ENCODE results near the gene GRIK4. TPM values are rescaled to one million over a fixed set of nuclear protein-coding genes. Genes with fewer than 3 reads are reported as not detected.

GRIK4 gene
- total and polyA plus RNA-seq, 8 donors, result 0.02 TPM; not detected in 7

DNA sequence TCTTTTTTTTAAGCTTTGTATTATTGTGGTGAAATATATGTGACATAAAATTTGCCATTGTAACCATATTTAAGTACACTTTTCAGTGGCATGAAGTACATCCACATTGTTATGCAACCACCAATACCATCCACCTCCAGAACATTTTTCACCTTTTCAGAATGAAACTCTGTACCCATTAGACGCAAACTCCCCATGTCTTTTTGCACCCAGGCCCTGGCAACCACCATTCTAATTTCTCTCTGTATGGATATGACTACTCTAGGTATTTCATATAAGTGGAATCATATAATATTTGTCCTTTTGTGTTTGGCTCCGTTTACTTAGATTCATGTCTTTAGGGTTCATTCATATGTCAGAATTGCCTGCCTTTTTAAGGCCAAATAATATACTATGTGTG is 329.5 kb downstream of the GRIK4 start:
- no peaks in the 10 kb centered on the region for H3K36me3 ChIP-seq
- H3K9me3 ChIP-seq, result no peaks in the 10 kb centered on the region
- TF ChIP-seq, protein P1, sequence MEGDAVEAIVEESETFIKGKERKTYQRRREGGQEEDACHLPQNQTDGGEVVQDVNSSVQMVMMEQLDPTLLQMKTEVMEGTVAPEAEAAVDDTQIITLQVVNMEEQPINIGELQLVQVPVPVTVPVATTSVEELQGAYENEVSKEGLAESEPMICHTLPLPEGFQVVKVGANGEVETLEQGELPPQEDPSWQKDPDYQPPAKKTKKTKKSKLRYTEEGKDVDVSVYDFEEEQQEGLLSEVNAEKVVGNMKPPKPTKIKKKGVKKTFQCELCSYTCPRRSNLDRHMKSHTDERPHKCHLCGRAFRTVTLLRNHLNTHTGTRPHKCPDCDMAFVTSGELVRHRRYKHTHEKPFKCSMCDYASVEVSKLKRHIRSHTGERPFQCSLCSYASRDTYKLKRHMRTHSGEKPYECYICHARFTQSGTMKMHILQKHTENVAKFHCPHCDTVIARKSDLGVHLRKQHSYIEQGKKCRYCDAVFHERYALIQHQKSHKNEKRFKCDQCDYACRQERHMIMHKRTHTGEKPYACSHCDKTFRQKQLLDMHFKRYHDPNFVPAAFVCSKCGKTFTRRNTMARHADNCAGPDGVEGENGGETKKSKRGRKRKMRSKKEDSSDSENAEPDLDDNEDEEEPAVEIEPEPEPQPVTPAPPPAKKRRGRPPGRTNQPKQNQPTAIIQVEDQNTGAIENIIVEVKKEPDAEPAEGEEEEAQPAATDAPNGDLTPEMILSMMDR (IDR thresholded peaks at IDR 0.05), result no peak
- H3K4me1 ChIP-seq, result no peaks in the 10 kb centered on the region
- no peaks in the 10 kb centered on the region for H3K27me3 ChIP-seq
- FAIRE-seq (no peak), ATAC-seq (no peak), DNase-seq (no peak)
- no peak overlapping the region for H3K4me3 ChIP-seq
- 44 to 63% methylated on average over 2 of the region's 2 CpGs for WGBS, 2 donors
- intact Hi-C loops (cut with DNase I), result no loop called here
- no peak overlapping the region for H3K27ac ChIP-seq

DNA sequence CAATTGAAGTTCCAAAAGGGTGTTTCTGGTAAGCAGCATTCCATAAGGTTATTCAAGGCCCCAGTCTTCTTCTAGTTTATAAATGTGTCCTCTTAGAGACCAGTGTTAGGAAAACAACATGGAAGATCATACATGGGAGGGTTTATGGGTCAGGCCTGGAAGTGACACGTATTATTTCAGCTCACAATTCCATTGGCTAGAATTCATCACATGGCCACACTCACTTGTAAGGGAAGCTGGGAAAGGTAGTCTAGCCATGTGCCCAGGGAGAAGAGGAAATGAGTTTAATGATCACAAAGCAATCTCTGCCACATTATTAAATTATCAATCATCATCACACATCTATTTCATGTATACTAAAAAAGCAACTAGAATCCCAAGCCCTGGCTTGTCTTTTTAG is 330.6 kb downstream of the GRIK4 start:
- DNase-seq (no peak), ATAC-seq (no peak), FAIRE-seq (no peak)
- H3K9me3 ChIP-seq, result no peaks in the 10 kb centered on the region
- 74 to 86% methylated on average over 1 of the region's 1 CpG for WGBS, 2 donors
- no peaks in the 10 kb centered on the region for H3K4me1 ChIP-seq
- no peaks in the 10 kb centered on the region for H3K27me3 ChIP-seq
- intact Hi-C loops (cut with DNase I), result no loop called here
- no peaks in the 10 kb centered on the region for H3K36me3 ChIP-seq
- no peak overlapping the region for H3K4me3 ChIP-seq
- TF ChIP-seq, protein P1 (IDR thresholded peaks at IDR 0.05), result no peak
- H3K27ac ChIP-seq, result no peak overlapping the region

DNA sequence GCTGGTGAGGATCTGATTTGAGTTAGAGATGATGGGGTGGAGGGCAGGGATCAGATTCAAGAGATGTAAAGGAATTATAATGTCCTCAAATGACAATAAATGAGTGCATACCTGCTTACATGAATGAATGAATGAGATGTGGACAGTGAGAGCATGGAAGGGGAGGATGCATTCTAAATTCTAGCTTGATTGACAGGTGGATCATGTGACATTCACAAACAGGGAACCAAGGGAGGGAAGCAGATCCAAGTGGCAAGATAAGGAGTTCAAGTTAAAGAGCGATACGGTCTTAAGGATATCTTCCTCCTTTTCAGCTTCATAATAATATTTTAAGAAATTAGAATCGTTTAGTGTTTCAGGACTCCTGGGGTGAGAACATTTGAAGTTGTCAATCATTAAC is 341.9 kb downstream of the GRIK4 start:
- H3K27ac ChIP-seq, result no peak overlapping the region
- H3K27me3 ChIP-seq, result no peaks in the 10 kb centered on the region
- no peaks in the 10 kb centered on the region for H3K4me1 ChIP-seq
- FAIRE-seq, result no peak
- H3K4me3 ChIP-seq, result no peak overlapping the region
- H3K36me3 ChIP-seq, result no peaks in the 10 kb centered on the region
- no peaks in the 10 kb centered on the region for H3K9me3 ChIP-seq
- intact Hi-C loops (cut with DNase I), result no loop called here
- TF ChIP-seq, protein P1 (IDR thresholded peaks at IDR 0.05), result no peak
- no peak for DNase-seq
- WGBS, 2 donors, result 55 to 57% methylated on average over 3 of the region's 3 CpGs
- ATAC-seq, result no peak

DNA sequence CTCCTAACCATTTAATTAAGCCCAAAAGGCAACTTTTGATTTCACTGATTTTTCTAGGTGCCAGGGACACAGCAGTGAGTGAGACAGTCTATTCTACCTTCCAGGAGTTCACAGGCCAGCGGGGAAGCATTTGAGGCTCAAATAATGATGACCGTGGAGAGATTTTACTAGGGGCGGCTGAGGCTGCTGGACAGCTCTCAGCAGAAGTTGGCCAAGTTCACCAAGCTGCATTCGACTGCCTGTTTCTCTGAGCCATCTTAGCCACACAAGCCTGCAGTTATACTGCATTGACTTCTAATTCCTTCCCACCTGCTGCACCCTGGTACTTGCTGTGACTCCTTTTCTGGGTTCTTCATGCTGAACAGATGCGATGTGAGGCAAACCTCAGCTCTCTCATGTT is 343.4 kb downstream of the GRIK4 start:
- TF ChIP-seq, protein P1 (IDR thresholded peaks at IDR 0.05), result no peak
- no peak for FAIRE-seq
- 44 to 47% methylated on average over 5 of the region's 5 CpGs for WGBS, 2 donors
- Histone ChIP-seq H3K27me3 (no peaks in the 10 kb centered on the region), H3K4me3 (no peak overlapping the region), H3K4me1 (no peaks in the 10 kb centered on the region), H3K27ac (no peak overlapping the region), H3K36me3 (no peaks in the 10 kb centered on the region), H3K9me3 (no peaks in the 10 kb centered on the region)
- no peak for ATAC-seq
- intact Hi-C loops (cut with DNase I), result no loop called here
- no peak for DNase-seq

DNA sequence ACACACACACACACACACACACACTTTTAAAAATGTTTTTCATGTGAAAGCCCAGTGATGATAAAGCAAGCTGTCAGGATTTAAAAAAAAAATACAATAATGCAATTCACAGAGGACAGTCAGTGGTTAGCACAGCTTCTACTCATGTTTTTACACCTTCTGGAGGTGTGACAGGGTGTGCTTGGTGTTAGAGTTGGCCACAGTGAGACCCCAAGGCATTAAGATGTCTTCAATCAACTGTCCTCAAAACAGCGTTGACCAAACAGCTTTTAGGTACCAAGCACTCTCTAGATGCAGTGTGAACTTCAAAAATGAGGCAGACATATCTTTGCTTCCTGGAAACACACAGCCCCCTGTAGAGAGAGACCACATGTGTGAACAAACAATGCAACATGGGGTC is 346.0 kb downstream of the GRIK4 start:
- Histone ChIP-seq H3K27me3 (no peaks in the 10 kb centered on the region), H3K27ac (no peak overlapping the region), H3K4me3 (no peak overlapping the region), H3K9me3 (no peaks in the 10 kb centered on the region), H3K4me1 (no peaks in the 10 kb centered on the region), H3K36me3 (no peaks in the 10 kb centered on the region)
- DNase-seq (no peak), ATAC-seq (no peak), FAIRE-seq (no peak)
- TF ChIP-seq, protein P1 (IDR thresholded peaks at IDR 0.05), result no peak
- WGBS, 2 donors, result 59 to 79% methylated on average over 1 of the region's 1 CpG
- intact Hi-C loops (cut with DNase I), result no loop called here

Data from pancreas (tissue), 10 donors.